GM18499 (cell line): ENCODE results near the gene ATRNL1.
"Not testable (repeated sequence)": the region's sequence is repeated elsewhere in the genome, so short reads cannot be mapped to it uniquely, and the experiment has no call there.

Source experiments
- ATAC-seq: cut with Tn5 transposase; IDR thresholded peaks from one replicate; pipeline ENCODE4 v1.9.1; 2021; ENCODE audit warnings: moderate number of reproducible peaks; ENCODE audit not compliant: insufficient read depth, unreplicated experiment

The ATRNL1 gene

GRCh38 chr10:115711306-115711705, 618.1 kb downstream of the ATRNL1 start:
- no peak for ATAC-seq

GRCh38 chr10:115720121-115720520, 627.0 kb downstream of the ATRNL1 start:
- no peak for ATAC-seq

- no peak for ATAC-seq
Measured at GRCh38 chr10:115727129-115727528, 634.0 kb downstream of the ATRNL1 start.

- ATAC-seq: no peak
Measured at GRCh38 chr10:115744089-115744488, 650.9 kb downstream of the ATRNL1 start.

- no peak for ATAC-seq
Measured at GRCh38 chr10:115745943-115746342, 652.8 kb downstream of the ATRNL1 start.

- ATAC-seq: no peak
Measured at GRCh38 chr10:115747811-115748210, 654.6 kb downstream of the ATRNL1 start.

GRCh38 chr10:115758488-115758887, 665.3 kb downstream of the ATRNL1 start:
- ATAC-seq: not testable (repeated sequence)

- no peak for ATAC-seq
Measured at GRCh38 chr10:115760131-115760530, 667.0 kb downstream of the ATRNL1 start.

GRCh38 chr10:115761166-115761565, 668.0 kb downstream of the ATRNL1 start:
- no peak for ATAC-seq

GRCh38 chr10:115762029-115762428, 668.9 kb downstream of the ATRNL1 start:
- no peak for ATAC-seq

GRCh38 chr10:115771755-115772154, 678.6 kb downstream of the ATRNL1 start:
- ATAC-seq: no peak

- ATAC-seq: no peak
Measured at GRCh38 chr10:115772606-115773005, 679.4 kb downstream of the ATRNL1 start.

- no peak for ATAC-seq
Measured at GRCh38 chr10:115773832-115774231, 680.7 kb downstream of the ATRNL1 start.

- ATAC-seq: no peak
Measured at GRCh38 chr10:115774721-115775120, 681.6 kb downstream of the ATRNL1 start.

GRCh38 chr10:115777646-115778045, 684.5 kb downstream of the ATRNL1 start:
- no peak for ATAC-seq

- no peak for ATAC-seq
Measured at GRCh38 chr10:115790220-115790619, 697.1 kb downstream of the ATRNL1 start.

GRCh38 chr10:115795964-115796363, 702.8 kb downstream of the ATRNL1 start:
- no peak for ATAC-seq

GRCh38 chr10:115801457-115801856, 708.3 kb downstream of the ATRNL1 start:
- no peak for ATAC-seq

GRCh38 chr10:115801992-115802391, 708.8 kb downstream of the ATRNL1 start:
- no peak for ATAC-seq

- no peak for ATAC-seq
Measured at GRCh38 chr10:115802911-115803310, 709.7 kb downstream of the ATRNL1 start.

GRCh38 chr10:115814542-115814941, 721.4 kb downstream of the ATRNL1 start:
- no peak for ATAC-seq

GRCh38 chr10:115818012-115818411, 724.8 kb downstream of the ATRNL1 start:
- no peak for ATAC-seq

- no peak for ATAC-seq
Measured at GRCh38 chr10:115826396-115826795, 733.2 kb downstream of the ATRNL1 start.
